ENCODE results near the gene ATP6V0E1.

DNA sequence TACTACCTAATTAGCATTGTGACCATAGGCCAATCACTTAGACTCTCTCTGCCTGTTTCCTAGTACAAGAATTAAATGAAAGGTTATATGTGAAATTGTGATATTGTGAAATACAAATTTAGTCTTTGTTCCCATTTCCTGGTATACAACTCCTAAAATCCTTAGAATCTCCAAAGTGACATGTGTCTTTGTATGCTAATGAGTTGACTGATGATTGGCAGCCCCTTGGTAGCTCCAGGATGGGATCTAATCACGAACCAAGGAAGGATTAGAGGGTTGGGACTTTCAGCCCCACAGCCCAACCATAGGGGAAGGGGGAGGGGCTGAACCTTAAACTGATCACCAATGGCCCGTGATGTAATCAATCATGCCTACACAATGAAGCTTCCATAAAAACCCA lies 31.6 kb downstream of the ATP6V0E1 start:
- no peak for TF ChIP-seq POLR2AphosphoS5 (IDR thresholded peaks at IDR 0.05; ENCODE audit: low read depth, low read length)
- TF ChIP-seq, protein P1, sequence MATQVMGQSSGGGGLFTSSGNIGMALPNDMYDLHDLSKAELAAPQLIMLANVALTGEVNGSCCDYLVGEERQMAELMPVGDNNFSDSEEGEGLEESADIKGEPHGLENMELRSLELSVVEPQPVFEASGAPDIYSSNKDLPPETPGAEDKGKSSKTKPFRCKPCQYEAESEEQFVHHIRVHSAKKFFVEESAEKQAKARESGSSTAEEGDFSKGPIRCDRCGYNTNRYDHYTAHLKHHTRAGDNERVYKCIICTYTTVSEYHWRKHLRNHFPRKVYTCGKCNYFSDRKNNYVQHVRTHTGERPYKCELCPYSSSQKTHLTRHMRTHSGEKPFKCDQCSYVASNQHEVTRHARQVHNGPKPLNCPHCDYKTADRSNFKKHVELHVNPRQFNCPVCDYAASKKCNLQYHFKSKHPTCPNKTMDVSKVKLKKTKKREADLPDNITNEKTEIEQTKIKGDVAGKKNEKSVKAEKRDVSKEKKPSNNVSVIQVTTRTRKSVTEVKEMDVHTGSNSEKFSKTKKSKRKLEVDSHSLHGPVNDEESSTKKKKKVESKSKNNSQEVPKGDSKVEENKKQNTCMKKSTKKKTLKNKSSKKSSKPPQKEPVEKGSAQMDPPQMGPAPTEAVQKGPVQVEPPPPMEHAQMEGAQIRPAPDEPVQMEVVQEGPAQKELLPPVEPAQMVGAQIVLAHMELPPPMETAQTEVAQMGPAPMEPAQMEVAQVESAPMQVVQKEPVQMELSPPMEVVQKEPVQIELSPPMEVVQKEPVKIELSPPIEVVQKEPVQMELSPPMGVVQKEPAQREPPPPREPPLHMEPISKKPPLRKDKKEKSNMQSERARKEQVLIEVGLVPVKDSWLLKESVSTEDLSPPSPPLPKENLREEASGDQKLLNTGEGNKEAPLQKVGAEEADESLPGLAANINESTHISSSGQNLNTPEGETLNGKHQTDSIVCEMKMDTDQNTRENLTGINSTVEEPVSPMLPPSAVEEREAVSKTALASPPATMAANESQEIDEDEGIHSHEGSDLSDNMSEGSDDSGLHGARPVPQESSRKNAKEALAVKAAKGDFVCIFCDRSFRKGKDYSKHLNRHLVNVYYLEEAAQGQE (IDR thresholded peaks at IDR 0.05; ENCODE audit: insufficient read depth in 1 of 2, low read depth in 2 of 2, low read length in 2 of 2), result no peak
- no peak for TF ChIP-seq SIN3A (IDR thresholded peaks at IDR 0.05; ENCODE audit: borderline replicate concordance, insufficient read depth, low read length)
- no peak for TF ChIP-seq TAF1 (IDR thresholded peaks at IDR 0.05; ENCODE audit: borderline replicate concordance, insufficient read depth, low read length)
